IMR-90 (cell line): ENCODE measurements around the gene RDH16.

ENCODE experiments used
- BHLHE40 ChIP-seq: fragments of 150-350 bp; IDR thresholded peaks from 2 replicates; pipeline ENCODE4 v1.6.1; 2016; ENCODE audit warnings: mild to moderate bottlenecking, low read depth, low read length
- MAZ ChIP-seq: IDR thresholded peaks from 2 replicates; pipeline ENCODE4 v1.6.1; 2012; ENCODE audit warnings: low read depth, mild to moderate bottlenecking, low read length, improper control_type of control experiment, moderate library complexity, borderline replicate concordance
- POLR2A ChIP-seq: IDR thresholded peaks from 2 replicates; pipeline ENCODE4 v1.6.1; 2012; ENCODE audit warnings: mild to moderate bottlenecking, low read depth, low read length
- SMC3 ChIP-seq: fragments of 150-350 bp; IDR thresholded peaks from 2 replicates; pipeline ENCODE4 v1.6.1; 2016; ENCODE audit warnings: low read depth, mild to moderate bottlenecking, antibody characterized with exemption, low read length, moderate library complexity
- TF ChIP-seq, protein P1 (sequence below): conservative IDR thresholded peaks from 2 replicates; pipeline ENCODE4 v1.5.1; 2012; ENCODE audit warnings: mild to moderate bottlenecking, low read depth, low read length, improper control_type of control experiment
- TF ChIP-seq, protein P2 (sequence below): fragments of 150-350 bp; IDR thresholded peaks from 2 replicates; pipeline ENCODE4 v1.6.1; 2017; ENCODE audit warnings: mild to moderate bottlenecking, antibody characterized with exemption, low read length, low read depth

DNA sequence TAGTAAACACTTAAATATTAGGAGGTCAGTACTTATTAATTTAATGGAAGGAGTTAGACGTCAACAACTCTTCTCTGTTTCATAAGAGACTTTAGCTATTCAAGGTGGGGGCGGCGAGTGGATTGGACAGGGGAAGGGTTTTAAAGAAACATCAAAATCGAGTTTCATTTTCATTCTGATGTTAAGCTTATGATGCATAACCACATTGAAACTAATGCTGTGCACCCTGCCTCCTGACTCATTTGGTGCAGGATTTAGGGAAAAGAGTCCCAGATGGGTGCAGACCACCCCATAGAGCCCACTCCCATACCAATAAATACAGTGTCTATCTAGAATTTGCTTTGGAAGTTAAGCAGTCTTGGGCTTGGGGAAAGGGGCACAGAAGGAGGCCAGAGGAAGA is 41.6 kb upstream of the RDH16 start:
- TF ChIP-seq, protein P1, sequence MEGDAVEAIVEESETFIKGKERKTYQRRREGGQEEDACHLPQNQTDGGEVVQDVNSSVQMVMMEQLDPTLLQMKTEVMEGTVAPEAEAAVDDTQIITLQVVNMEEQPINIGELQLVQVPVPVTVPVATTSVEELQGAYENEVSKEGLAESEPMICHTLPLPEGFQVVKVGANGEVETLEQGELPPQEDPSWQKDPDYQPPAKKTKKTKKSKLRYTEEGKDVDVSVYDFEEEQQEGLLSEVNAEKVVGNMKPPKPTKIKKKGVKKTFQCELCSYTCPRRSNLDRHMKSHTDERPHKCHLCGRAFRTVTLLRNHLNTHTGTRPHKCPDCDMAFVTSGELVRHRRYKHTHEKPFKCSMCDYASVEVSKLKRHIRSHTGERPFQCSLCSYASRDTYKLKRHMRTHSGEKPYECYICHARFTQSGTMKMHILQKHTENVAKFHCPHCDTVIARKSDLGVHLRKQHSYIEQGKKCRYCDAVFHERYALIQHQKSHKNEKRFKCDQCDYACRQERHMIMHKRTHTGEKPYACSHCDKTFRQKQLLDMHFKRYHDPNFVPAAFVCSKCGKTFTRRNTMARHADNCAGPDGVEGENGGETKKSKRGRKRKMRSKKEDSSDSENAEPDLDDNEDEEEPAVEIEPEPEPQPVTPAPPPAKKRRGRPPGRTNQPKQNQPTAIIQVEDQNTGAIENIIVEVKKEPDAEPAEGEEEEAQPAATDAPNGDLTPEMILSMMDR: no peak
- TF ChIP-seq POLR2A: no peak
- TF ChIP-seq, protein P2, sequence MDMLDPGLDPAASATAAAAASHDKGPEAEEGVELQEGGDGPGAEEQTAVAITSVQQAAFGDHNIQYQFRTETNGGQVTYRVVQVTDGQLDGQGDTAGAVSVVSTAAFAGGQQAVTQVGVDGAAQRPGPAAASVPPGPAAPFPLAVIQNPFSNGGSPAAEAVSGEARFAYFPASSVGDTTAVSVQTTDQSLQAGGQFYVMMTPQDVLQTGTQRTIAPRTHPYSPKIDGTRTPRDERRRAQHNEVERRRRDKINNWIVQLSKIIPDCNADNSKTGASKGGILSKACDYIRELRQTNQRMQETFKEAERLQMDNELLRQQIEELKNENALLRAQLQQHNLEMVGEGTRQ: no peak
- TF ChIP-seq SMC3: no peak
- no peak for TF ChIP-seq BHLHE40
- no peak for TF ChIP-seq MAZ
